ENCODE measurements around the gene PLEKHO2.

Gene PLEKHO2

DNA sequence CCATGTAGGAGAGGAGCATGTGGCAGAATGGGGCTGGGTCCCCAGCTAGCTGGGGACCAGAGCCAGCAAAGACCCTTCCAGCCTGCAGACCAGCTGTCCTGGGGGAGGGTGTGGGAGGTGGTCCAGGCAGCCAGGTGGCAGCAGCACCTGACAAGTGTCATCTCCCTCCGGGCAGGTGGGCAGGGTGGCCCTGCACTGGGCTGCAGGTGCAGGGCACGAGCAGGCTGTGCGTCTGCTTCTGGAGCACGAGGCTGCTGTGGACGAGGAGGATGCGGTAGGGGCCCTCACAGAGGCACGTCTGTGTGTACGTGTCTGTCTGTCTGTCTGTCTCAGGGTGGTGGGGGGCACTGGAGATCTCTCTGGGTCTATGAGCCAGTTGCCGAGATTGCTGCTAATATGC lies 75.5 kb downstream of the PLEKHO2 start:
- no peak for DNase-seq

Measured in activated gamma-delta T cell (primary cell).